Putamen (tissue), 1 donor: Measurements from ENCODE around the gene KLHL40.

Experiments
- DNase-seq: peaks from one replicate; pipeline ENCODE4 v3.0.0-alpha.2; 2016; ENCODE audit warnings: low spot score

The KLHL40 gene, protein sequence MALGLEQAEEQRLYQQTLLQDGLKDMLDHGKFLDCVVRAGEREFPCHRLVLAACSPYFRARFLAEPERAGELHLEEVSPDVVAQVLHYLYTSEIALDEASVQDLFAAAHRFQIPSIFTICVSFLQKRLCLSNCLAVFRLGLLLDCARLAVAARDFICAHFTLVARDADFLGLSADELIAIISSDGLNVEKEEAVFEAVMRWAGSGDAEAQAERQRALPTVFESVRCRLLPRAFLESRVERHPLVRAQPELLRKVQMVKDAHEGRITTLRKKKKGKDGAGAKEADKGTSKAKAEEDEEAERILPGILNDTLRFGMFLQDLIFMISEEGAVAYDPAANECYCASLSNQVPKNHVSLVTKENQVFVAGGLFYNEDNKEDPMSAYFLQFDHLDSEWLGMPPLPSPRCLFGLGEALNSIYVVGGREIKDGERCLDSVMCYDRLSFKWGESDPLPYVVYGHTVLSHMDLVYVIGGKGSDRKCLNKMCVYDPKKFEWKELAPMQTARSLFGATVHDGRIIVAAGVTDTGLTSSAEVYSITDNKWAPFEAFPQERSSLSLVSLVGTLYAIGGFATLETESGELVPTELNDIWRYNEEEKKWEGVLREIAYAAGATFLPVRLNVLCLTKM

DNA sequence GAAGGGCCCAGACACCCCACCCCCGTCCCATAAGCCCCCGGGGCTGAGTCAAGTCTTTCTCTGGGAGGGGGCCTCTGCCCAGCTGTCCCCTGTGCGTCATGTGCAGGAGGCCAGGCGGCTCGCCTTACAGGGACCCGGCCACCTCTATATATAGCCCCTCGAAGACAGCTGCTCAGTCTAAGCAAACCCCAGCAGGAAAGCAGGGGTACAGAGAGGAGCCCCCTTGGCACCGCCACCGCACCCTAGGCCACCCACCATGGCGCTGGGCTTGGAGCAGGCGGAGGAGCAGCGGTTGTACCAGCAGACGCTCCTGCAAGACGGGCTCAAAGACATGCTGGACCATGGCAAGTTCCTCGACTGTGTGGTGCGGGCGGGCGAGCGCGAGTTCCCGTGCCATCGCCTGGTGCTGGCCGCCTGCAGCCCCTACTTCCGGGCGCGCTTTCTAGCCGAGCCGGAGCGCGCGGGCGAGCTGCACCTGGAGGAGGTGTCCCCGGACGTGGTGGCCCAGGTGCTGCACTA is at the start of gene KLHL40:
Gene KLHL40, plus strand, starts transcription at position 175 of the 519 bp plus-strand sequence. Its CDS starts 82 bp downstream, at position 257.
- no peak for DNase-seq

DNA sequence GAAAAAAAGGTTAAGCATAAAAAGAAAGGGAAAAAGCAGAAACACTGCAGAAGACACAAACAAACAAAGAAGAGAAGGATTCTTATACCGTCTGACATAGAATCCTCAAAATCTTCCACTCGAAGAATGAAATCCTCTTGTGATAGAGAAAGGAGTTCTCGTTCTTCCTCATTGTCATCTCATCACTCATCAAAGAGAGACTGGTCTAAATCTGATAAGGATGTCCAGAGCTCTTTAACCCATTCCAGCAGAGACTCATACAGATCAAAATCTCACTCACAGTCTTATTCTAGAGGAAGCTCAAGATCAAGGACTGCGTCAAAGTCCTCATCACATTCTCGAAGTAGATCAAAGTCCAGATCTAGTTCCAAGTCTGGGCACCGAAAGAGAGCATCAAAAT is 48.3 kb upstream of the KLHL40 start:
- no peak for DNase-seq

DNA sequence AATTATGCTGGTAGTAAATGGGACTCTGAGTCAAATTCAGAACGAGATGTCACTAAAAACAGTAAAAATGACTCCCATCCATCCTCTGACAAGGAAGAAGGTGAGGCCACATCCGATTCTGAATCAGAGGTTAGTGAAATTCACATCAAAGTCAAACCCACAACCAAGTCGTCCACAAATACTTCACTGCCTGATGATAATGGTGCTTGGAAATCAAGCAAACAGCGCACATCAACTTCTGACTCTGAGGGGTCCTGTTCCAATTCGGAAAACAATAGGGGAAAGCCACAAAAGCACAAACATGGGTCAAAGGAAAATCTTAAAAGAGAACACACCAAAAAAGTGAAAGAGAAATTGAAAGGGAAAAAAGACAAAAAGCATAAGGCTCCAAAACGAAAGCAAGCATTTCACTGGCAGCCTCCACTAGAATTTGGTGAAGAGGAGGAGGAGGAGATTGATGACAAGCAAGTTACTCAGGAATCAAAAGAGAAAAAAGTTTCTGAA is 46.9 kb upstream of the KLHL40 start:
- DNase-seq = no peak

DNA sequence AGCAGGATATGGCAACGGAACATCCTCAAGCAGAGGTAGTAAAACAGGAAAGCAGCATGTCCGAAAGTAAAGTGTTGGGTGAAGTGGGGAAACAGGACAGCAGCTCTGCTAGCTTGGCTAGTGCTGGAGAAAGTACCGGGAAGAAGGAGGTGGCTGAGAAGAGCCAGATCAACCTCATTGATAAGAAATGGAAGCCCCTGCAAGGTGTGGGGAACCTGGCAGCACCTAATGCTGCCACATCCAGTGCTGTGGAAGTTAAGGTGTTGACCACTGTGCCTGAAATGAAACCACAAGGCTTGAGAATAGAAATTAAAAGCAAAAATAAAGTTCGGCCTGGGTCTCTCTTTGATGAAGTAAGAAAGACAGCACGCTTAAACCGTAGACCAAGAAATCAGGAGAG is 46.1 kb upstream of the KLHL40 start:
- no peak for DNase-seq

DNA sequence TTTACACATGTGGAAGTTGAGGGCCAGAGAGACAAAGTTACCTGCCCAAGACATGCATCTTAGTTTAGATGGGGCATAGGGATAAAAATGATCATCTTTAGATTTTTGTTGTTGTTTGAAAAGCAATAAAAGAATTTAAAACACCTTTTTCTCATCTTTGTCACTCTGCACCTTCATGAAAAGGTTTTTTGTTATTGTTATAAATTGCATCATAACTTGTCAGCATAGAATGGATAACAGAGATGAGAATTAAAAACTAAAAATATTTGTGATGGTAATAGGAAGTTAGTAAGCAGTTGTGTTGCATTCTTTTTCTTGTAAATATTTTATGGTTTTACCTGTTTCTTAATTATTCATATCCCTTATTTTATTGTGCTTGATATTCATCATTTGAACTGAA is 45.2 kb upstream of the KLHL40 start:
- no peak for DNase-seq

DNA sequence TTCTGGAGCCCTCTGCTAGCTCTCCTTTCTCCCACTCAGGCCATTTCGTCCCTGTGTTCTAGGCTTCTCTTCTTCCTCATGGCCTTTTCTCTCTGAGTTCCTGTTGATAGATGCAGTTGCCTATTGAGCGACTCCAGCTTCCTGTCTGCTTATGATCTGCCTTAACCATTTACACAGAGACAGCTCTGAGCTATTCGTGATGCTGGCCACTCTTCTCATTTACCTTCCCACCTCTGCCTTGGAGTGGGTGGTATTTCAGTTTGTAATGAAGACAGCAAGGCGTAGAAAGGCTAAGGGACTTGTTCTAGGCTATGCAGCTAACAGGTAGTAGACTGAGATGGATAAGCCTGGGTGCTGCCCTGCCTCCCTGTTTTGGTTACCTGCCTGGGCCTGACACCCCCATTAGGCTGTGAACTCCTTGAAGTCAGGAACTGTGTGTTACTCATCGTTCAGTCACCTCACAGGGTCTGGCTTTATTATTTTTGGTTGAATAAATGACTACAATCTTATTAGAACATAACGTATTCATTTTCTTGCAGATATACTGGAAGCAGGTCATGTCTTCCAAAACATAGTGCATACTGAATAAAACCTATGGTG is 44.5 kb upstream of the KLHL40 start:
- peak; percentile 50 for DNase-seq

DNA sequence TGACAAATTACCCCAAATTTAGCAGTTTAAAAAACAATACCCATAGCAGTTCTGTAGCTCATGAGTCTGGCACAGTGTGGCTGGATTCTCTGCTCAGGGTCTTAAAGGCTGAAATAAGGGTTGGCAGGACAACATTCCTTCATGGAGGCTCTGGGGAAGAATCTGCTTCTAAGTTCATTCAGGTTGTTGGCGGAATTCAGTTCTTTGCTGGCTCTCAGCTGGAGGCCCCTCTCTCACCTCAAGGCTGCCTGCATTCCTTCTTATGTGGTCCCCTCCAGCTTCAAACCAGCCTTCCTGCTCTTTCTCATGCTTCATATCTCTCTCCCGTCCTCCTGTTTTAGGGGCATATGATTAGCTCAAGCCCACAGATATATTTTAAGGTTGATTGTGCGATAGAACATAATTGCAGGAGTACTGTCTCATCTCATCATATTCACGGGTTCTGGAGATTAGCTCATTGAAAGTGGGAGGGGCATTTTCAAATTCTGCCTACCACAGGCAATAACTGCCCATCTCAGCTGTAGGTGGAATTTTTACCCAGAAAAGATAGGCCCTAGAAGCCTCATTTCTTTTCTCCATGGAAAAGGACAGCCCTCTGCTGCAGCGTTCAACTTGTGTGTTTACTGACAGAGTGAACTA is 37.4 kb upstream of the KLHL40 start:
- DNase-seq = peak; percentile 50

DNA sequence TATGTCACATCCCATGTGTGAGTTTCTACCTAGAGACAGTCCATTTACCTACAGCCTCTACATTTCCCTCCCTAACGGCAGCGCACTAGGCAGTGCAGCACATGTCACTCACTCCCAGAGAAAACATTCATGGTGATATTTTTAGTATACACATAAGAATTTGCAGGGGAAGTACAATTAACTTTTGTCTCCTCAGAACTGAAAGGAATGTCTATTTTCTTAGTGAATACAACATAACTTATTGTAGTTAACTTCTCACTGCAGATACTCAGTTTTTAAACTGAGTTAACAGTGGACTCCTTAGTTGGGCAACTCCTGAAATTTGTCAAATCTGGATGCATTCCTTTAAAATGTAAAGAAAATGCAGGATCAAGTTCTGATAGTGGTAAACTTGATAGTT is 36.3 kb upstream of the KLHL40 start:
- no peak for DNase-seq

DNA sequence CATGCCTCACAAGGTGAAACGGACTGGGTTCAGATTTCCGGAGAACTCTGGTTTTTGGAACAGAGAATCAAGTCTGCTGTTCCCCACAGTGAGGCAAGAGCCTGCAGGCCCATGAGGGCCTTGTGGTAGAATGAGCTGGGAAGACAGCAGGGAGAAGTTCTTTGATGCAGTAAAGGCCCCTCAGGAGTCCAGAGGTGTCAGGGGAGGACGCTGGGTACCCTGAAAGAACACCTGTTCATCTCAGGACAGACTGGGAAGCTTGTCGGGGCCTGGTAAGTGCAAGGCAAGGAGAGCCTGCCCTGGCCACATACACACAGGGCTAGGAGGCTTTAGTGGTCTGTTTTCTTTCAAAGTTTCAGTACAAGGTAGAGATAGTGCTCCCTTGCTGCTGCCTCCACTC is 35.6 kb upstream of the KLHL40 start:
- DNase-seq = no peak

DNA sequence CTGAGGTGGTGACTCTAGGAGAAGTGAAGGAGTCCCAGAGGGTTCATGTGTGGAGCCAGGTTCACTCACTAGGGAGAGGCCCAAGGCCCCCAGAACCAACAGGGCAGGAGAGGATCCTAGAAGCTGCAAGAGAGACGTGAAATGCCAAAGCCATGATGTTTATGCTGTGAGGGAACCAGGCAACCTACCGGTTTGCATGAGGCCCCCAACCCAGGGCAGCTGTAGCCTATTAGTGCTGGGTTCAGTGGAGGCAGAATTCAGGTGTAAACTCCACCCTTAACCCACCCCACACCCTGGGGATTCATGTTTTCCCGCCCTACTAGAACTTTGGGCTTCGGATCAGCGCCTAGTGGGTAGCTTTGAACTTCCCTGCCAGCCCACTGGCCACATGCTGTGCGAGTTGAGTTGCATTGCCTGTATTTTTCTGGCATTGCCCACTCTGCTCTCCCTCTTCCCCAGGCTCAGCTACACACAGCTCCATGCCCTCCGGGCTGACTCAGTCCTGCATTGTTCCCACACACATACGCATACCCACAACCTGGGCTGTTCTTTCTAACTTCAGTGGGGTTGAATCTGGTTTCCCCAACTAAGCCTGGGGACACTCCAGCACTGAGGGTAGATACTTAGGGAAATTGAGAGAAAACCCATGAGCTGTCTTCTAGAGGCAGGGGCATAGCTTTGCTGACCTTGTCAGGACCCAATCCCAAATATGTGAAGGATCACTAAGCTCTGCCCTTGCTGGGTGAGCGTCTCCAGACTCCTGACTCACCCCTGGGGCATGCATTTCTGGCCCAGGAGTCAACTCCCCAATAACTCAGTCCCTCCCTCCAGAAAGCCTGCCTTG is 33.9 kb upstream of the KLHL40 start:
- DNase-seq = no peak

DNA sequence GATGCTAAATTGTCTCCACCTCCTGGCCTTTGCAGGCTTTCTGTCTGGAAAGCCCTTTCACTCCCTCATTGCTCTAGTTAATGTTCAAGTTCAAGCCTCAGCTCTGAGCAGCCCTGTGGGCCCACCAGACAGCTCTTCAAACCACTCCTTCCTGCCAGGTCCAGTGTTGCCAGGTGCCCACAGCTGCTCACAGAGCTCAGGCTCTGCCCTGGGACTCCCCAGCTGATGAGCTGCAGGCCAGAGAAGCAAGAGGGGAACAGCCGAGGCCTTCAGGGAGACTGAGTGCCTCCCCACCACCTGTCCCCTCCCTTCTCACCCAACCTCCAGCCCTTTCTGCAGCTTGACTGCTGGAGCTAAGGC is 33.1 kb upstream of the KLHL40 start:
- DNase-seq = no peak

DNA sequence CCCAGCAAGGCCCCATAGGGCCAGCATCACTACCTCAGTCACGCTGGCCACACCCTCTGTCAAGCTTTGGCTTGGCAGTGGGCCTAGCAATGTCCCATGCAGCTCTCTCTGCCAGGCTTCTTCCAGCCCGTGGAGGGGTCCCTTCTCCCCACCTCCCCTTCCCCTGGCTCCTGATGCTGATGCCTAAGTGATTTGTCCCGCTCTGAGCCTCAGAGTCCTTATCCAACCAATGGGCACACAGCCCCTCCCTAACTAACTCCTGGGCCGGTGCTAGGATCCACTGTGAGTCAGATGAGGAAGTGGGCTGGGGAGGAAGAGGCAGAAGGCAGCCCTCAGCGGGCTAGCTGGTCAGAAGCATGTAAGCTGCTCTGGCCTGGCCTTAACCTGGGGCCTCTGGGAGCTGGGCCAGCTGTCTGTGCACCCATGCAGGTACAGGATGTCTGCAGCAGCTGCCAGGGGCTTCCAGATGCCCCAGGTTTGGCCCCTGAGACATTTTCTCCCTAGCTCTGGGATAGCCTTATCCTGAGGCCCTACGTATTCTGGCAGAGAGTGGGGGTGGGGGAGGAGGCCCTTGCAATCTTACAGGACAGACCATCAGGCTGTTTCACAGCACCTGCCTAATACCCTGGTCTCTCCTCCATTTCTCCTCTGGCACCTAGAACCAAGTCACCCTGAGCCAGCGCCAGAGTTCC is 32.6 kb upstream of the KLHL40 start:
- DNase-seq = peak; percentile 55

DNA sequence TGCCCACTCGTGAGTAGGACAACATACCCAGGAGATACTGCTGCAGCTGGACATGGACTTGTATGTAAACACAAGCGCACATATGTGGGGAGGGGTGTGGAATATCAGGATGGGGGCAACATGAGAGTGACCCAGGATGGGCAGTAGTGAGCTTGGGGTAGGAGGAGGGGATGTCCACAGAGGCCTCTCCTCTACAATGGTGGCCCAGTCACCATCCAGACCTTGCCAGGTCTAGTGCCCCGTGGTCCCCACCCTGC is 32.1 kb upstream of the KLHL40 start:
- DNase-seq = no peak

DNA sequence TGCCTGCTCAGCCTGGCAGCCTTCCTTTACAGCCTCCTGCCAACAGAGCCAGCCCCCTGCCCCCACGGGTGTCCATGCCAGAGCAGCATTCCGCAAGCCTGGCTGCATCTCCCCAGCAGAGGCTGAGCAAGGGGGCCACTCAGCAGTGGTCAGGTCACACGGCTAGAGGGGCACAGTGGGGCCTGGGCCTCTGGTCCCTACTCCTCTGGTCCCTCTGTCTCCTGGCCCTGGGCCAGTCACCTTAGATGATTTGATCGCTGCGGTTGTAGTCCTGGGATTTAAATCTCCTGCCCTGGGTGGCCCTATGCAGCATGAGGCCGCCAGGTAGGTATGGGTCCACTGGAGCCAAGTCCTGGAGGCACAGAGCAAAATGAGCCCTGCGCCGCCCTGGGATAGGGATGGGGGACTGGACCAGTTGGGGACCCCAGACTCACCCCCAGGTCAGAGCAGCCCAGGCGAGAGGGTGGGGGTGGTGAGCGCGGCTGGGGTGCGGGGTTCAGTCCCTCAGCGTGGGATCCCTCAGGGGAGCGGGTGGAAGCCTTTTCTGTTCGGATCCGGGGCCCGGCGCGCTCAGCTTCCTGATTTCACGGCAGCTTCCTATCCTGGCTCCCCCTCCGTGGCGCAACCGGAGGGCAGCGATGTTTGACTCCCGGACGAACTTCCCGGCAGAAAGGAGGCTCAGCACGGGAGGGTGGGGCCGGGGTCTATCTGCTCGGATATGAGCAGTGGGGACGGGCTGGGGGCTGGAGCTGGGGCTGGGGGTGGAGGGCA is 31.6 kb upstream of the KLHL40 start, which contains the start of gene ZBTB47:
Gene ZBTB47, plus strand, starts transcription at position 138 of the 771 bp plus-strand sequence. CDS start 4,659 bp downstream, outside the sequence.
- DNase-seq = peak; percentile 52

DNA sequence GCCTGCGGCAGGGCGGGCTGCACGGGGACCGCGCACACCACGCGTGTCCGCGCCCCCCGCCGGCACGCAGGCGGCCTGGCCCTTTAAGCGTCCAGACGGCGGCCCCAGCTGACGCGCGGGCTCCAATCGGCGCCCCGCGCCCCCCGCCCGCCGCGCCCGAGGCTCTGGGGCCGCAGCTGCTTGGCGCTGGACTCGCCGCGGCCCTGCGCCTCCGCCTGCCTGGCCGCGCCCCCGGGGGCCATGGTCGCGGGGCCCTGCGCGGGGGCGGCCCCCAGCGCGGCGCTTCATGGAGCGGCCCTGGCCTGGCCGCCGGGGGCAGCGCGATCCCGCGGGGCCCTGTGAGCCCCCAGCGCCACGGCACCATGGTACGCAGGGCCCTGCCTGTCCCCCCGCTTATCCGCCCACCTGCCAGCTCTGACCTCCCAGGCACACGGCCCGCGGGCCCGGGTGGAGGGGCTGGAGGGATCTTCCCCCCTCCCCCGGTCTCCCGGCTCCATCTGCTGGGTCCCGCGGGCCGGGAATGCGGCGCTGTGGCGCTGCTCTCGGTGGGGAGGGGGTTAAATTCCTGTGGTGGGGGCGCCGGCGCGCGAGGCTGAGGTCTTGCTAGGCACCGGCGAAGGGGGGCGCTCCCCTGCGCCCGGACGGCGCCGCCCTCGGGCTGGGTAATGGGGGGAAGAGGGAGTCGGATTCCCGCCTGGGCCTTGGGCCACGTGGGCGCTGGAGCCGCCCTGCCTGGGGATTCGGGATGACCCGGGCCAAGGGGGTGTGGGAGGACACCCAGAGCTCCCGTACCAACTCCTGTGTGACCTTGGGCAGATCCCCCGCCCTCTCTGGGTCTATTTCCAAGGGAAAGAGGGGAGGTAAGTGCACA is 30.8 kb upstream of the KLHL40 start:
- DNase-seq = peak; percentile 86

DNA sequence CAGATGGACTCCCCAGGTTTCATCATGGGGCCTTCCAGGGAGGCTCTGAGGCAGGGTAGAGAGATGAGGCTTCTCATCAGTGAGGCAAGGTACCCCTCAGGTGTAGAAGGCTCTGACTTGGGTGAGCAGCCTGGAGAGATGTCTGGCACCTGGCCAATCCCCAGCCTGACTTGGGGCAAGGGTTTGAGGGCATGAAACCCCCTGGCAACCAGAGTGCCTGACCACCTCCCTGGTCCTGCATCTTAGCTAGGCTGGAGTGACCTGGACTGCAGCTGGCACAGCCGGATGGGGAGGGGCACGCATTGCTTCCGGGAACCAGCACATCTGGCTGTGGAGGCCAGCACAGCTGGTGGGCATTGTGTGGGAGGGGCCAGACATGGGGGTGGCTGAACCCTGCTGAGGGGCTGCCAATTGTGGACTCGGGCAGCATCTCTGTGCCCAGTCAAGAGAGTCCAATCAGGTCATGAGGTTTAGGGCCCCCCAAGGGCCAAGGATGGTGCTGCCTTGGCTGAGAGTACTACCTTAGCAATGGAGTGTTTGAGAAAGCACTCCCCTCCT is 29.9 kb upstream of the KLHL40 start:
- DNase-seq = peak; percentile 35

DNA sequence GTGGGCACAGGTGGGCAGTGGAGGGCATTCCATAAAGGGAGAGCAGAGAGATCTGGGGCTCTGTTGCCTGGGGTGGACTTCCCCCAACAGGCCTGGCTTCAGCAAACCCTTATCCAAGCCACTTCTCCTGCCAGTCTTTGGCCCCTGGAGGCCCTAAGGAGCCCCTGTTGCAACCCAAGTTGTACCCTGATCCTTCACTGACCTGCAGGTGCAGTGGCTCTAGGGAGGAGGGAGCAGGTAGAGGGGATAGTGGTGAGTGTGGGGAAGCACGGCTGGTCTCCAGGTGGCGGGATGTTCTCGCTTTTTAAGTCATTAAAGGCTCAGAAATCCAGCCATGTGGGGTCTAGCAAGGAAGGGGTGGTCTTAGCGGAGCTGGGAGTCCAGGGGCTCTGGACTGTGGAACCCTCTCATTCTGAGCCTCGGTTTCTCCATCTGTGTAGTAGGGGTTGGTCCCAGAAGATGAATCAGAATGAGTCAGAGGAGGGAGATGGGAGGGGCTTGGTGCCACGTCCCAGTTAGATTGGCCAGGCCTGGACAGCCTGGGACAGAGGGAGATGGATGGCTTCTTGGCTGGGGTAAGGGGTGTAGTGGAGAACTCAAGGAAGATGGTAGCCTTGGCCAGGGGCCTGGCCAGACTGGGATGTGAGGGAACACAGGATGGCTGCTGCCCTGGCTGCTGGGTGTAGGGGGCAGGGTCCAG is 29.2 kb upstream of the KLHL40 start:
- no peak for DNase-seq
